Cardiac septum (tissue), 1 donor: ENCODE measurements around the gene TEX261. TPM values are rescaled to one million over a fixed set of nuclear protein-coding genes. Genes with fewer than 3 reads are reported as not detected.

ENCODE experiments used
- DNase-seq: peaks from one replicate; pipeline ENCODE4 v3.0.0-alpha.2; 2020; ENCODE audit warnings: low spot score
- intact Hi-C: fragments of 100-400 bp; cut with DNase I; formaldehyde crosslinking; loops from one replicate; pipeline ENCODE4 v1.14.0; 2022
- total RNA-seq: library from RNA; stranded (reverse); fragmentation: NEBNext Ultra II Directional; extraction: Animal tissue kit (Norgen Biotek cat#: 25700); gene quantifications from one replicate; pipeline ENCODE4 v1.2.1, GENCODE V29; 2021
- donor health status: DM: no; HTN: no; CAD: no.

TEX261 gene
- total RNA-seq, 1 donor from 2014 or later: 46.1 TPM

DNA sequence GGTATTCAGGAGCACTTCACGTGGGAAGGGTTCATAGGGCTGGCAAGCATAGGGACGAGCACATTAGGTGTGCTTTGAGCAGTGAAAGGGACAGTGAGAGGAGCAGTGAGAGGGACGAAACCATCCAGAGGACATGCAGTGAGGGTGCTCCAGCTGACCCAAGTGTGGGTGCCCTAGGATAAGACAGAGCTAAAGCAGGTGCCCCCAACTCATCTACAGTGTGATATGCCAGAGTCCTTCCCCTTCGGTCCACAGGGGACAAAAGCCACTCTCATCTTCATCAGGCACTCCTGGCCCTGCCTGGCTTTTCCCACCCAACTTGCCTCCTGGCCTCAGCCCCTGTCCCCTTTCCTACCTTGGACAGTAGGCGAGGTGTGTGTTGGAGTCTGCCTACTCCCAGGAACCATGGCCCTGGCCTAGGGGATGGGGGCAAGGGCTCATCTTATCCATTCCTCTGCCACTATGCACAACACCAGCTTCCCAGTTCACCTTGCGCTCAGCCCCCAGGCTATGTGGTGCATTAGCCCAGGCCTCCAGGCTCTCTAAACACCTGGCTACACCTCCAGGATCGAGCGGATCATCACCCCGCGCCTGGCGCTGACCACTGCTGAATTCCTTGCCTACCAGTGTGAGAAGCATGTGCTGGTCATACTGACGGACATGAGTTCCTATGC is 32.3 kb downstream of the TEX261 start:
- DNase-seq: peak; percentile 44
- intact Hi-C loops: no loop called here

- peak; percentile 51 for DNase-seq
- intact Hi-C loops: no loop called here
Observed at GRCh38 chr2:70961648-70961994, 33.1 kb downstream of the TEX261 start.

DNA sequence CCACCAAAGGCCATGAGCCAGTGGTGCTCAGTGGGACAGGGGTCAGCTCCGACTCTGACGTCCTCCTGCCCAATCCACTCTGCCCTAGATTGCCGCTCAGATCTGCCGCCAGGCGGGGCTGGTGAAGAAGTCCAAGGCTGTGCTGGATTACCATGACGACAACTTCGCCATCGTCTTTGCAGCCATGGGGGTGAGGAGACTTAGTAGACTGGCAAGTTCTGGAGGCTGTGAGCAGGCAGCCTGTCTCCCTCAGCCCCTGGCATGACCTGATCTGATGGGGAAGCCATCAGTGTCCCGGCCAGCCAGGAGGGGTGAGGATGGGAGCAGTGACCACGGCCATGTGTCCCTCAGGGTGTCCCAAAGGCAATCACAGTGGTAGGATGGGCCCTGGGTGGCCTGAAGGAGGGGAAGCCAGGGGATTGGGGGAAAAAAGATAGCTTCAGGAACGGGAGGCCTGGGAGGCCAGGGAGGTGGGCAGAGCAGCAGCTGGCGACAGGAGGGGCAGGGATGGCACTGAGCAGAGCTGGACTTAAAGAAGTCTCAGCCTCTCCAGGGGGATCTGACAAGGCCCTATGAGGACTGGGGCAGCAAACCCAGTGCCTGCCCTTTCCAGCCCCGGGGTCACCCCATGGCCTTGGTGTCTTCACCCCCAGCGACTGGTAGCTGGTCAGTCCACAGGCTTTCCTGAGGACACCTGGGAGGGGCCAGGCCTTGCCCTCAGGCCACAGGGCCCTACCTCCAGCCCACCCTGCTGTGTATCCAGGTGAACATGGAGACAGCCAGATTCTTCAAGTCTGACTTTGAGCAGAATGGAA is 33.6 kb downstream of the TEX261 start:
- intact Hi-C loops: no loop called here
- DNase-seq: peak; percentile 53

DNA sequence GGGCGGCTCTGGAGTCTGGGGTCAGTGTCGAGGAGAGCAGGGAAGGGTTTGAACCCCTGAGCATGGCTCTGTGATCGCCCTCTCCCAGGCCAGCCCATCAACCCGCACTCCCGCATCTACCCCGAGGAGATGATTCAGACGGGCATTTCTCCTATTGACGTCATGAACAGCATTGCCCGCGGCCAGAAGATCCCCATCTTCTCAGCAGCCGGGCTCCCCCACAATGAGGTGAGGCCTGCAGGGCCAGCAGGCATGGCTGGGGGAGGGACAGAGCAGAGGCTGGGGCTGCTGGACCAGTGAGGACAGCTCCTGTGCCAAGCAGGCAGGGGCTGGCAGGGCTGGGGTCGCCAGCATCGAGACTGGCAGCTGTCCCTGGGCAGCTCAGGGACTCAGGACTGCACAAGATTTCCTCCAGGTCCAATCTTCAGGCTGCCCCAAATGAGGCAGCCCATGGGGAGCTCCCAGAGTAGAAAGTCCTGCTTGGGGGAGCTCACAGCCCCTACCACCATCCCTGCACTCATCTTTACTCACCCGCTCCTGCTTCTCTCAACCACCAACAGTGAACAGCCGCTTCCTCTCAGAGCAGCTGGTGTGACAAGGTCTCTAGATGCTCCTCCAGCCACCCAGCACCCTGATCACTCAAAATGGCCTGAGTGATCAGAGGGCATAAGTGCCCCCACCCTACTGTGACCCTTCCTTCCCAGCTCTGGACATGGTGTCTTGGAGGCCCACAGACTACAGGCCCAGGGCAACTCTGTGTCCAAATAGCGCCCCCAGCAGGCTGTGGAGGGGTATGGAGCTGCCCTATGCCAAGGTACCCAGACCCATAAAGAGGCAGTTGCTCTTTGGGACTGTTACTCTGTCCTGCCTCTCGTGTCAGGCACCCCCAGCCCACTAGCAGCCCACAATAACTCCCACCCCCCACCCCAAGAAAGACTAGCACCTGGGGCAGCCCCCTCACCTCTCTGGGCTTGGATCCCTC is 34.5 kb downstream of the TEX261 start:
- intact Hi-C loops: no loop called here
- peak; percentile 56 for DNase-seq

GRCh38 chr2:70959271-70959761 is 35.4 kb downstream of the TEX261 start:
- DNase-seq: peak; percentile 49
- intact Hi-C loops: no loop called here

DNA sequence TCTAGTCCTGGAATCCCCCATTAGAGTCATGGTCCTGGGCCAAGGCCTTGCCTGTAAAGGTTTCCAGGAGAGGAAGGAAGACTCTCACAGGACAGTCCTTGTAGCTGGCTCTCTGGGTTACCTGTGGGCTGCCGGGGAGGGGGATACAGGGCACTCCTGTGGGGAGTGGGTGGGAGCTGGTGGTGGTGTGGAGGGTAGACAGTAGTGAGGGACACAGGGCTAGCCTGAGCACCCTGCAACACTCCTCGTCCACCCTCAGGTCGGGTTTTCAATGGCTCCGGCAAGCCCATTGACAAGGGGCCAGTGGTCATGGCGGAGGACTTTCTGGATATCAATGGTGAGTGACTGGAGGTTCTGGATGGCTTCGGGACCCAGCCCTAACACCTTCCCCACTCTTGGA is 35.9 kb downstream of the TEX261 start:
- DNase-seq: peak; percentile 69
- intact Hi-C loops: no loop called here

- DNase-seq: no peak
Observed at GRCh38 chr2:70957798-70958197, 36.9 kb downstream of the TEX261 start.

GRCh38 chr2:70956141-70956540 is 38.5 kb downstream of the TEX261 start:
- intact Hi-C loops: no loop called here

More at GRCh38 chr2:70957798-70958197, 36.9 kb downstream of the TEX261 start:
- intact Hi-C loops: no loop called here

GRCh38 chr2:70954886-70955285 is 39.8 kb downstream of the TEX261 start:
- intact Hi-C loops: no loop called here

More at GRCh38 chr2:70956141-70956540, 38.5 kb downstream of the TEX261 start:
- DNase-seq: peak; percentile 60

DNA sequence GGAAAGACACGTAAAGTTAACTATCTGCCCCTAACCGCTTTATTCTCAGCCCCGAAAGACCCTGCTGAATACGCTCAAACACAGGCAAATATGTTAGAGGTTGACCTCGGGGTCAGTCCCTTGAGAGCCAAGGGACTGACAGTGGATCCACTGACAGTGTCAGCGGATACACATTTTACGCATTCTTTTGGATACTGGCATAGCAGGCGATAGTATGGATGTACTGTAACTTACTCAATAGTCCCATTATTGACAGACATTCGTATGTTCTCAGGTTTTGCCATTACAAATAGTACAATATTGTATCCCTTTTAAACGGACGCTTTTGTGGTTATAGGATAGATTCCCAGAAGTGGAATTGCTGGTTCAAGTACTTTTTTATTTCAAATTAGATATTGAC is 45.6 kb downstream of the TEX261 start:
- intact Hi-C loops: loop anchor here (5.0 kb wide), 1 partner anchor 157 kb away; the partner anchor contains the start of gene FIGLA
- DNase-seq: no peak

More at GRCh38 chr2:70954886-70955285, 39.8 kb downstream of the TEX261 start:
- DNase-seq: peak; percentile 10

- peak; percentile 85 for DNase-seq
- intact Hi-C loops: loop anchor here (5.0 kb wide), 1 partner anchor 156 kb away; the partner anchor contains the start of gene FIGLA
Observed at GRCh38 chr2:70948337-70949003, 46.2 kb downstream of the TEX261 start.

GRCh38 chr2:70947556-70948184 is 47.0 kb downstream of the TEX261 start:
- intact Hi-C loops: loop anchor here (2.0 to 5.0 kb wide), 2 partner anchors 77 to 155 kb away; partner anchors contain the start of gene FIGLA
- DNase-seq: no peak

- intact Hi-C loops: loop anchor here (2.0 to 5.0 kb wide), 2 partner anchors 76 to 155 kb away; partner anchors contain the start of gene FIGLA
- DNase-seq: no peak
Observed at GRCh38 chr2:70946832-70947442, 47.7 kb downstream of the TEX261 start.

GRCh38 chr2:70944111-70944690 is 50.5 kb downstream of the TEX261 start:
- peak; percentile 31 for DNase-seq
- intact Hi-C loops: no loop called here

GRCh38 chr2:70943205-70943871 is 51.3 kb downstream of the TEX261 start:
- intact Hi-C loops: no loop called here

GRCh38 chr2:70942396-70943204 is 52.1 kb downstream of the TEX261 start:
- intact Hi-C loops: no loop called here

More at GRCh38 chr2:70943205-70943871, 51.3 kb downstream of the TEX261 start:
- peak; percentile 53 for DNase-seq

More at GRCh38 chr2:70942396-70943204, 52.1 kb downstream of the TEX261 start:
- DNase-seq: peak; percentile 47
